ENCODE results near the gene ALPP.

DNA sequence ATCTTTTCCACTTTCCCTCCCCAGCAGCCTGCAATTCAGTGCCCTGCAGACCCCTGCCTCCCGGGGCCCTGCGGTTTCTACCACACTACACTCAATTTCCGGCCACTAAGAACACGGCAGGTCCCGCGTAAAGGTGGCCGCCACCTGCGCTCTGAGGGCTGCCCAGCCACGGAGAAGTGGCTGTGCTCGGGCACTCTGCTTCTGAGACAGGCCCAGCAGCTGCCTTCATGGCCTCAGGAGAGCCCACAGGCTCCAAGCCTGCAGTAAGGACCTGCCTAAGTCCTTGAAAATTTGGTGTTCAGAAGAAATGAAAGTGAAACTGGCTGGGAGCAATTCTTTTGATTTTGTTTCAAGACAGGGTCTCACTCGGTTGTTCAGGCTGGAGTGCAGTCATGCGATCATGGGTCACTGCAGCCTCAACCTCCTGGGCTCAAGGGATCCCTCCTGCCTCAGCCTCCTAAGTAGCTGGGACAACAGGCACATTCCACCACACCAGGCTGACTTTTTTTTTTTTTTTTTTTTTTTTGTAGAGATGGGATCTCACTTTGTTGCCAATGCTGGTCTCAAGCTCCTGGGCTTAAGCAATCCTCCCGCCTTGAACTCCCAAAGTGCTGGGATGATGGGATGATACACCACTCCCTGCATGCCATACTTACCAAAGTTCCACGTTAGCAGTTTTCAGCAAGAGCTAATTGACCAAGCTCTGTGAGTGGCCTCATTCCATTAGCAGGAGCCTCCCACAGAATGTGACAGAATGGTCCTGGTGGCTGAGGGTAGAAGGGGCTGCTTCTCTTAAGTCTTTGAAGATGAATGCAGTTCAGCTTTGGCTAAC, 14.6 kb upstream of the ALPP start:
- TF ChIP-seq, protein P1, sequence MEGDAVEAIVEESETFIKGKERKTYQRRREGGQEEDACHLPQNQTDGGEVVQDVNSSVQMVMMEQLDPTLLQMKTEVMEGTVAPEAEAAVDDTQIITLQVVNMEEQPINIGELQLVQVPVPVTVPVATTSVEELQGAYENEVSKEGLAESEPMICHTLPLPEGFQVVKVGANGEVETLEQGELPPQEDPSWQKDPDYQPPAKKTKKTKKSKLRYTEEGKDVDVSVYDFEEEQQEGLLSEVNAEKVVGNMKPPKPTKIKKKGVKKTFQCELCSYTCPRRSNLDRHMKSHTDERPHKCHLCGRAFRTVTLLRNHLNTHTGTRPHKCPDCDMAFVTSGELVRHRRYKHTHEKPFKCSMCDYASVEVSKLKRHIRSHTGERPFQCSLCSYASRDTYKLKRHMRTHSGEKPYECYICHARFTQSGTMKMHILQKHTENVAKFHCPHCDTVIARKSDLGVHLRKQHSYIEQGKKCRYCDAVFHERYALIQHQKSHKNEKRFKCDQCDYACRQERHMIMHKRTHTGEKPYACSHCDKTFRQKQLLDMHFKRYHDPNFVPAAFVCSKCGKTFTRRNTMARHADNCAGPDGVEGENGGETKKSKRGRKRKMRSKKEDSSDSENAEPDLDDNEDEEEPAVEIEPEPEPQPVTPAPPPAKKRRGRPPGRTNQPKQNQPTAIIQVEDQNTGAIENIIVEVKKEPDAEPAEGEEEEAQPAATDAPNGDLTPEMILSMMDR (IDR thresholded peaks at IDR 0.05; ENCODE audit: insufficient read depth, low read length): no peak
- TF ChIP-seq POLR2AphosphoS5 (IDR thresholded peaks at IDR 0.05; ENCODE audit: low read depth) (no peak), GABPA (IDR thresholded peaks at IDR 0.05; ENCODE audit: low read depth) (no peak), SPI1 (IDR thresholded peaks at IDR 0.05; ENCODE audit: borderline replicate concordance, low read depth) (no peak)

Measured in HL-60 (cell line).